GM21825 (cell line): ENCODE results near the gene SHMT1.
A peak's percentile ranks its signal among the peaks of the same experiment; 100 is the strongest.
"Not testable (repeated sequence)": the region's sequence is repeated elsewhere in the genome, so short reads cannot be mapped to it uniquely, and the experiment has no call there.

Source experiments
- ATAC-seq: cut with Tn5 transposase; IDR thresholded peaks from one replicate; pipeline ENCODE4 v1.9.1; 2021; ENCODE audit warnings: mild to moderate bottlenecking, moderate library complexity; ENCODE audit not compliant: unreplicated experiment

SHMT1 gene

DNA sequence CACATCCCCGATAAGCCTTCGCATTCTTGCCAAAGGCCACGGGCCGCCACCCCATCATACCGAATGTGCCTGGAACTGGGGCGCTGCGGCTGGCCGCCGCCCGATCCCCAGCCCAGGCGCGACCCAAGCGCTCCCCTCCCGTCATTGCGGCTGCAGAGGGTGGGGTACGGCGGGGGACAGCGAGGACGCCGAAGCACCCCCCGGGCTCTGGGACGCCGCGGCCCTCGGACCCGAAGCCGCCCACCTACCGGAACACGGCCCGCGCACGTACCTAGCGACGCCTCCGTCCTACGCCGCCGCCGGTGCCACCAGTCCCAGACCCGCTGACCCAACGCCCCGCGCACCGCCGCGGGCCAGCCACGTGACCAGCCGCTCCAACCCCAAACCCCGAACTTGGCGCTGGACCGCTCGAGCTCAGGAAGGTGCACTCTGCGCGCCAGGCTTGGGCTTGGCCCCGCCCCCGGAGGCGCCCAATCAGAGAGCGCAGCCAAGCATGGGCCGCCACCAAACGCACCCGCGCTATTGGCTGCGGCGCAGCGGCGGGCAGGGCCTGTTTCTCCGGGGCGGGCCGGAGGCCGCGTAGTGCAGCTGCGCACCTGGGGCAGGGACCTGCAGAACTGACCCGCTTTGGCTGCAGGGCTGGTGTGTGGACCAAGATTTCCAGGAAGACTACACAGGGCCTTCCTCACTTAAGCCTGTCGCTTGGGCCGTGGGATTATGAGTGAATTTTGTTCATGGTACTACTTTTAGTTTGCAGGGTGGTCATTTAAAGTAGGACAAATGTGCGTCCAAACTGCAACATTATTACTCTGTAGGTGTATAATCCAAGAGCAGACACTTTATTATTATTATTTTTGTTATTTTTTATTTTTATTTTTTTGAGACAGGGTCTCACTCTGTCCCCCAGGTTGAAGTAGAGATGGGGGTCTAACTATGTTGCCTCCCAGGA is at the start of gene SHMT1:
Gene SHMT1, minus strand, starts transcription at position 450 of the 949 bp plus-strand sequence. CDS start 7,569 bp downstream, outside the sequence.
- peak; percentile 98 for ATAC-seq

DNA sequence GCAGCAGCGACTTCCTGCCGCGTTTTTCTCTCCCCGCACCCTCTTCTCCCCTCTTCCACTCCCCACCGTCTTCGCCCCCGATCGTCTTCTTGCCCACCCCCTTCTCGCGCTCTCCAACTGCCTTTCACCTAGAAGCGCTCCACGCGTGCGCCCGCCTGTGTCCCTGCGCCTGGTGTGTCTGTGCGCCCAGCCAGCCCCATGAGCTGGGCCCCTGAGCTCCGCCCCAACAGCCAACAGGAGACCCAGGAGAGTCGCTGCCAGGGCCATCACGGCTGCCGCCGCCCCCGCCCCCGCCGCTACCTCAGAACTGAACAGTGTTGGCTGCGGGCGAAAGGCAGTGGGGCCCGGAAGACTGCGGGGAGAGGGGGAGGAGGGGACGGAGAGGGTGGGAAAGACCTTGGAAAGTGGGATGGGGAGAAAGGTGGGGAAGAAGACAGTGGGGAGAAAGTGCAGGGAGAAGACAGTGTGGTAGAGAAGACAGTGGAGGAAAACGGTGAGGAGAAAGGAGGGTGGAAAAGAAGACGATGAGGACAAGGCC is 48.7 kb upstream of the SHMT1 start:
- peak; percentile 81 for ATAC-seq

DNA sequence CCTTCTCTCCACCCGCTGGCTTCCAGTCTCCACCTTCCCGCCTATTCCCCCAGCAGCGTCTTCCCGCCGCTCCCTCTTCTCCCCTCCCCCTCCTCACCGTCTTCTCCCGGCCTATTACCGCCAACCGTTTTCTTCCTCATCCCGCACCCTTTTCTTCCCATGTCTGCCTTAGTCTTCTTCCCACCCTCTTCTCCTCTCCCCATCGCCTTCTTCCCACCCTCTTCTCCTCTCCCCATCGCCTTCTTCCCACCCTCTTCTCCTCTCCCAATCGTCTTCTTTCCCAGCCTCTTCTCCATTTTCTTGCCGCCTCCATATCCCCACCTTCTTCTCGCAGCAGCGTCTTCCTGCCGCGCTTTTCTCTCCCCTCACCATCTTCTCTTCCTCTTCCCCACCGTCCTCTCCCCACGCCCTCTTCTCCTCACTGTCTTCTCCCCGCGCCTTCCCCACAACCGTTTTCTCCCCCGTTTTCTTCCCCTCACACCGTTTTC is 48.1 kb upstream of the SHMT1 start:
- ATAC-seq: not testable (repeated sequence)

DNA sequence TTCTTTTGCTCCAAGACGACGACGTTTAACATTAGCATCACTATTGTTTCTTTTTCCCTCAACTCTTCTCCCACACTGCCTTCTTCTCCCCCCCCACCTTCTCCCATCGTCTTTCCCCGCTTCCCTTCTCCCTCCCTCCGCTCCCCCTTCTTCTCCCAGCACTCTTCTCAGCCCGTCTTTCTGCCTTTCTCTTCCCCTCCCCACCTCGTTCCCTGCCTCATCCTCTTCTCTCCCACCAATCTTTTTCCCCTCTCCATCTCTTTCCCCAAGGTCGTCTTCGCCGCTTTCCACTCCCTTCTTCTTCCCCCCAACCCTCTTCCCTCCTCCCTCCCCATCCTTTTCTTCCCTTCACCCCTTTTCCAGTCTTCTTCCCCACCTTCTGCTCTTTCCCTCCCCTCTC is 47.4 kb upstream of the SHMT1 start:
- not testable (repeated sequence) for ATAC-seq

DNA sequence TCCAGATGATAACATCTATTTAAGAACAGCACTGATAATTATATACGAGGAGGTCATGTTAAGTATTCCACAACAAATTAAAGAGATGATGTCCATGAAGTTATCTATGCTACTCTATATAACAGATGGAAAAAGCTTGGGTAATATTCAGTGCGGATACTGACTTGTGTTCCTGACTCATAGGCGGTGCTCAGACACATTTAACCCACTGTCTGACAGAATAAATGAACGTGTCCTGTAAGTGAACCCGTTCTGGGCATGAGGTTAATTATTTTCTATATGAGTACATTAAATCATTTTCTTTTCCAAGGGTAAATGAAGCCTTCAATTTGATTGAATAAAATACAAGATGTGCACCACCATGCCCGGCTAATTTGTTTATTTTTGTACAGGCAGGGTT is 46.0 kb upstream of the SHMT1 start:
- not testable (repeated sequence) for ATAC-seq

DNA sequence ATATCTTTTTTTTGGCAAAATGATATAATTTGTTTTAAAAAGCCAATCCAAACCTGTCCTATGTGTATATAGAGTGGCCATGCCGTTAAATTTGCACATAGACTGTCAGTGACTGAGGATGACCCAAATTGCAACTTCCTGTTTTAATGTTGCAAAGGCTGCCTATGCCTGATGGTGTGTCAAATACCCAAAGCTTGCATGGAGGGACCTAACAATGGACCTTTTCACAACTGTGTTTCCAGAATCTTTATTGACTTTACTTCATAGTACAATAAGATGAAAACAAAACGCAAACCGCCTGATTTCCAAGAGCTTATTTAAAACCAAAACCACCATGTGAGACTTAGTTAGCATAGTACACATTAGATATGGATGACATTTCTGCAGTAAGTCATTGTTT is 45.6 kb upstream of the SHMT1 start:
- ATAC-seq: not testable (repeated sequence)

DNA sequence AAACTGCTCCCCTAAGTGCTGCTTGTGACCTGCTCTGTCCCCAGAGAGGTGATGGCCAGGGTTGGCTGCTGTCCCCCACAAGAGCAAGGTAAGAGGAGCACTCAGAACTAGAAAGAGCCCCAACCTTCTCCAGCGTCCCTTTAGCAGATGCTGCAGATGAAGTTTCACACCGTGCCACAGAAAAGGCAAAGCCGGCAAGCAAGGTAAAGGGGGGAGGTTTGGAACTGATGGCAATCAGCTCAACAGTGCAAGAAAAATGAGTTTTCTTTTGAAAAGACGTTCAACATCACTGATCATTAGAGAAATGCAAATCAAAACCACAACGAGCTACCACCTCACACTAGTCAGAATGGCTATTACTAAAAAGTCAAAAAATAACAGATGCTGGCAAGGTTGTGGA is 40.3 kb upstream of the SHMT1 start:
- ATAC-seq: peak; percentile 65

DNA sequence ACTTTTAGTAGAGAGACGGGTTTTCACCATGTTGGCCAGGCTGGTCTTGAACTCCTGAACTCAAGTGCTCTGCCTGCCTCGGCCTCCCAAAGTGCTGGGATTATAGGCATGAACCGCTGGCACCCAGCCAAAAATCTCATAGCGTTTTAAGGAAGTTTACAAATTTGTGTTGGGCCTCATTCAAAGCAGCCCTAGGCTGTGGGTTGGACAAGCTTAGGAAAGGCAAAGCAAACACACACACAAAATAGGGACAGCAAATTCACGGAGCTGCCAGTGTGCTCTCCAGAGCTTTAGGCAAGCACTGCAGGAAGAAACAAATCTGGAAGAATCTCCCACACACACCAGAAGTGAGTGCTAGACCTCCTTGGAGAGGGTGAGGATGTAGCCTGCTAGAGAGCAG is 39.8 kb upstream of the SHMT1 start:
- not testable (repeated sequence) for ATAC-seq

DNA sequence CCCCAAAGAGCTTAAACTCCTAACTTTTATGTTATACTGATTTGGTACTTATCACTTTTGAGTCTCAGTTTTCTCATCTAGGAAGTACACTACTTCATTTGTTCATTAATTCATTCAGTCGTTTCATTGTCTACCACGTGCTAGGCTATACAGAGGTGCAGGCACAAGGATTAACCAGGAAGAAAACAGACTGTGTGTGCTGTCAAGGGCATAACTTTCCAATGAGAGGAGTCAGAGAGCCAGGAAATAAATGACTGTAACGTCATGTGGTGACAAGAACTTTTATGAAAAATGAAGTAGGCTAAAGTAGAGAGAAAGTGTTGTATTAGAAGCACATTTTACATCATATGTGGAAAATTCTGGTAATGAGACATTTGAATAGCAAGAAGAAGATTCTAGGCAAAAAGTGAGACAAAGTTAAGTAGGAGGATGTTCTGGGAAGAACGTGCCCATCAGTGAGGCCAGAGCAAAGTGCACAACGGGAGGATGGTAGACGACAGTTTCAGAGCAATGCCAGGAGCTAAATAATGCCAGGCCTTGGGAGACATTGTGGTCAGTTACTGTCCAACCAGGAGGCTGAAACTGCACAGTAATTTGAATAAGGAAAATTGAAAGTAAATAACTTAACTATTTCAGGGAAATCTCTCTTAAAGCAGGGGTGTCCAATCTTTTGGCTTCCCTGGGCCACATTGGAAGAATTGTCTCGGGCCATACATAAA is 38.7 kb upstream of the SHMT1 start:
- ATAC-seq: not testable (repeated sequence)

DNA sequence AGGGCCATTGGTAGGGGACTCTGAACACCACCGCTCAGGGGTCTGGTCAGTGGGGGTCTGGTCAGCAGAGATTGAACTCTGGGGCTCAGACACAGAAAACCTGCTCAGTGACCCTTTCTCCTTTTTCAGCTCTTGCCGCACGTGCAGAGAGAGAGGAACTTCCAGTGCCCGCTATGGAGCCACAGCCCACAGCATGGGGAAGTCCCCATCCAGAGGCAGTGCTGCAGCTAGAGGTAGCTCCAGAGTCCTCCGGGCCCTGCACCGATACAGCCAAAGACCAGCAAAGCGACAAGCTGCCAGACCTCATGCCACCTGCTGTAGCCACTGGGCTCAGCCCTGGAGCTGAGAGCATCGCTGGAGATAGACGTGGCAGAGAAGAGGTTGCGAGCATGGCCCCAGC is 25.4 kb upstream of the SHMT1 start:
- ATAC-seq: not testable (repeated sequence)

DNA sequence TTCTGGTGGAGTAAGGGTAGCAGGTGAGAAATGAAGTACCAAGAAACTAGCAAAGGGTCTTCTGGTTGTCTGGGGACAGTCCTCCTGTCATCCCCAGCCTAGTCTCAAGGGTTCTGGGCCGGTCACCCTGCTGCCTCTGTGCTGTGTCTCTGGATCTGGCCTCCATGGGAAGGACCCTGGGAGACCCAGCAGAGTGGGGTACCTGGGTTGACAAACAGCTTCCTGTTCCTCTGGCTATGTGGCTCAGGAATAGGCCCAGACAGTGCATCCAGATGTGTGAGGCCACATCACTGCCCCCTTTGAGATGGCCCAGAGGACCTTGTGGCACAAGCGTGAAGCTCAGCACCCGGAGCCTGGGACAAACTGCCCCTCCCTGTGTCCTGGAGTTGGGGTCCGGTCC is 24.9 kb upstream of the SHMT1 start:
- not testable (repeated sequence) for ATAC-seq

DNA sequence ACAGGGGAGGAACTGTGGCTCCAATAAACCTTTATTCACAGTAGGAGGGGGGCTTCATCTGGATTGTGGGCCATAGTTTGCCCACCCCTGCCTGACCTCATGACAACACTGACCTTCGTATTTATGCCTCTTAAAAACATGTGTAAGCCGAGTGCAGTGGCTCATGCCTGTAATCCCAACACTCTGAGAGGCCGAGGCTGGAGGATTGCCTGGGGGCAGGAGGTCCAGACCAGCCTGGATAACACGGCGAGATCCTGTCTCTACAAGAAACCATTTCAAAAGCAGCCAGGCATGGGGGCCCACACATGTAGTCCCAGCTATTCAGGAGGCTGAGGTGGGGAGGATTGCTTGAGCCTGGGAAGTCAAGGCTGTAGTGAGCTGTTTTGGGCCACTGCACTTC is 24.2 kb upstream of the SHMT1 start:
- not testable (repeated sequence) for ATAC-seq

DNA sequence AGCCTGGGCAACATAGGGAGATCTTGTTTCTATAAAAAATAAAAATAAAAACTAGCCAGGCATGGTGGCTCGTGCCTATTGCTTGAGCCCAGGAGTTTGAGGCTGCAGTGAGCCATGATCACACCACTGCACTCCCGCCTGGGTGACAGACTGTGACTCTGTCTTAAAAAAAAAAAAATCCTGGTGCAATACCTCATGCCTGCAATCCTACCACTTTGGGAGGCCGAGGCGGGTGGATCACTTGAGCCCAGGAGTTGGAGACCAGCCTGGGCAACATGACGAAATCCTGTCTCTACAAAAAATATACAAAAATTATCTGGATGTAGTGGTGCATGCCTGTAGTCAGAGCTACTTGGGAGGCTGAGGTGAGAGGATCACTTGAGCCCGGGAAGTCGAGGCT is 20.9 kb upstream of the SHMT1 start:
- ATAC-seq: not testable (repeated sequence)

DNA sequence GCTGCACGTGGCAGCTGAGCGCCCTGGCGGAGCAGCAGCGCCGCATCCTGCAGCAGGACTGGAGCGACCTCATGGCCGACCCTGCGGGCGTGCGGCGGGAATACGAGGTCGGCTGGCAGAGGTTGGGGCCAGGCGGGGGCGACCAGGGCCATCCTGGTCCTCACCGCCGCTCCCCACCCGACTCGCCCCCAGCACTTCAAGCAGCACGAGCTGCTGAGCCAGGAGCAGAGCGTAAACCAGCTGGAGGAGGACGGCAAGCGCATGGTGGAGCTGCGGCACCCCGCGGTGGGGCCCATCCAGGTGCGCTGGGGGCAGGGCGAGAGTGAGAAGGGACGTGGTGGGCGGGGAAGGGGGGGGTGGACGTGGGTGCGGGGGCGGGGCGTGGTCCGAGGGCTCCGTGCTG is 19.7 kb upstream of the SHMT1 start:
- not testable (repeated sequence) for ATAC-seq

DNA sequence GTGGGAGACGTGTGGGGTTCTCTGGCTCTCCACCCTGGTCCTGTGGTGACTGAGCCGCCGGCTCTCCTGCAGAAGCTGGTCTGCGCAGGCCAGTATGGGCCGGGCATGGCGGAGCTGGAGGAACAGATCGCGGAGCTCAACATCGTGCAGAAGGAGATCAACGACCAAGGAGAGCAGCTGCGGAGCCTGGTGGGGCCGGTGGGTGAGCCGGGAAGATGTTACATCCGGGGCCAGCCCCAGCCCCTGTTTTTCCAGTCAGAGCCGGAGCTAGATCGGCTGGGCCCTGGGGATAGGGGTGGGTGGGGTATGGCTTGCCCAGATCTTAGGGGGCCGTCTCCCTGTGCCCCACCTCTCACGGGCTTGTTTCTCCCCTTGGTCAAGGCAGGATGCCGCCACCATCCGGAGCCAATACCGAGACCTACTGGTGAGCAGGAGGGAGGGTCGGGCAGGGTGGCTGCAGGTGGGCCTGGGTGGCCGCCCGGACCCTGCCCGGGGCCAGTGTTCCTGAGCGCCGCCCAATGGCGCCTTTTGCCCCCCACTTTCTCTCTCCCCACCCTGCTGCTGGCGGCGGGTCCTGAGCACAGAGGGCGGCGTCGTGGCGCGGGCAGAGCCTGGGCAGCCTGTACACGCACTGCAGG is 19.2 kb upstream of the SHMT1 start:
- ATAC-seq: no peak

DNA sequence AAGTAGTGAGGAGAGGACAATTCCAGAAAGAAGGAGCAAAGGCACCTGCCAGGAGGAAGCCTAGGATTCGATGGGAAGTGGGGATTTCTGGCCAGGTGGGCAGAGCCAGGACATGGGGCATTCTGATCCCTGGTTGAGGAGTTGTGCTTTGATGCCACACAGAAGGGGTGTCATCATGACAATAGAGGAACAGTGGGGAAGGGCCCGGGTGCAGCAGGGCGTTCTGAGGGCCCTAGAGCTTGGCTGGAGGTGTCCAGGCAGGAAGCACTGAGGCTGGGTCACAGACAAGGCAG is 18.5 kb upstream of the SHMT1 start:
- no peak for ATAC-seq

DNA sequence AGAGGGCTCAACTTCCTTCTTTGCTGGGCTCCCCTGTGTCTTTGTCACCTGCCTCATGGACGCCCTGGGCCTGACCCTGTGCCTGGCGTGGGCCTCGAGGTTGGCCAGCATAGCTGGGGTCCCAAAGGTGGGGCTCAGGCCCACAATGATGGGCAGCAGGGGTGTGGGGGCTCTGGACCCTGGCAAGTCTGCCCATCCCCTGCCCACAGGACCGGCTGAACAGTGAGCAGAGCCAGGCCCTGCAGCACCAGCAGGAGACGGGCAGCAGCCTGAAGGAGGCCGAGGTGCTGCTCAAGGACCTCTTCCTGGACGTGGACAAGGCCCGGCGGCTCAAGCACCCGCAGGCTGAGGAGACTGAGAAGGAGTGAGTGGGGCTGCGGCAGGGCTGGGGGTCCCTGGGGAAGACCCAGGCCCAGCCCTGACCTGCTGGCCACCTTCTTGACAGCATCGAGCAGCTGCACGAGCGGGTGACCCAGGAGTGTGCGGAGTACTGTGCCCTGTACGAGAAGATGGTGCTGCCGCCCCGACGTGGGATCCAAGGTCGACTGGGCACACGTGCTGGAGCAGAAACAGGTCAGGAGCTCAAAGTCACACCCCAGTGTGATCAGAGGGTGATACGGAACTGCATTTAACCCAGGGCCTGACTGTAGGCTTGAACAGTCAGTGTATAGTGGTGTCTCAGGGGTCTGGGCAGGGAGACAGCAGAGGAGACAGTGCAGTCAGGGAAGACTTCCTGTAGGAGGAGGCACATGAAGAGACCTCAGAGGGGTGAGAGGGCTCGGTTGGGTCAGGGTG is 18.0 kb upstream of the SHMT1 start:
- no peak for ATAC-seq

DNA sequence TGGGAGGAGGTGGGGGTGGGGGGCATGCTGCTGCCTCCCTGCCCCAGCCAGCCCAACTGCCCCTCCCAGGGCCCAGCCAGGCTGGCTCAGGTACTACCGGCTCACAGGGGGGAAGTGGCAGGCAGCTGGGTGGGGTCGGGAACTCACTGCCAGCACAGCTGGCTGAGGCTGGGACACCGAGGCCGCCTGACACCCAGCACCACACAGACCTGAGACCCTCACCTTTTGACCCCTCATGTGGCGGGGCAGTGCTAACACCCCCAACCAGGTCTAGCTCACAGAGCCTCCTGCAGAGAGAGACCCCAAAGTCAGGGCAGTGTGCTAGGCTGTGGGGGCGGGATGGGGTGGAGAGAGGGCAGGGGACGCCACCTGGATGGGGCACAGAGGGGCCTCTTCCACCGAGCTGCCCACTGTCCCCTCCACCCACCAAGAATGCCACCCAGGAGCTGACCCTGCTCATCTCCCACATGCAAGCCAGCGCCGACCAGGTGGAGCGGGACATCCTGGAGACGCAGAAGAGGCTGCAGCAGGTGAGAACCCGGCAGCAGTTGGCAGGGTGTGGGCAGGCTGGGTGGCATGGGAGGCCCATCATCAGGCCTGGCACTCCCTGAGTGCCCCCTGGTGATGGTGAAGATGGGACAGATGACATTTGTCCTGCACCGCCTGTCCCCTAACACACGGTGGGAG is 17.3 kb upstream of the SHMT1 start:
- ATAC-seq: no peak

DNA sequence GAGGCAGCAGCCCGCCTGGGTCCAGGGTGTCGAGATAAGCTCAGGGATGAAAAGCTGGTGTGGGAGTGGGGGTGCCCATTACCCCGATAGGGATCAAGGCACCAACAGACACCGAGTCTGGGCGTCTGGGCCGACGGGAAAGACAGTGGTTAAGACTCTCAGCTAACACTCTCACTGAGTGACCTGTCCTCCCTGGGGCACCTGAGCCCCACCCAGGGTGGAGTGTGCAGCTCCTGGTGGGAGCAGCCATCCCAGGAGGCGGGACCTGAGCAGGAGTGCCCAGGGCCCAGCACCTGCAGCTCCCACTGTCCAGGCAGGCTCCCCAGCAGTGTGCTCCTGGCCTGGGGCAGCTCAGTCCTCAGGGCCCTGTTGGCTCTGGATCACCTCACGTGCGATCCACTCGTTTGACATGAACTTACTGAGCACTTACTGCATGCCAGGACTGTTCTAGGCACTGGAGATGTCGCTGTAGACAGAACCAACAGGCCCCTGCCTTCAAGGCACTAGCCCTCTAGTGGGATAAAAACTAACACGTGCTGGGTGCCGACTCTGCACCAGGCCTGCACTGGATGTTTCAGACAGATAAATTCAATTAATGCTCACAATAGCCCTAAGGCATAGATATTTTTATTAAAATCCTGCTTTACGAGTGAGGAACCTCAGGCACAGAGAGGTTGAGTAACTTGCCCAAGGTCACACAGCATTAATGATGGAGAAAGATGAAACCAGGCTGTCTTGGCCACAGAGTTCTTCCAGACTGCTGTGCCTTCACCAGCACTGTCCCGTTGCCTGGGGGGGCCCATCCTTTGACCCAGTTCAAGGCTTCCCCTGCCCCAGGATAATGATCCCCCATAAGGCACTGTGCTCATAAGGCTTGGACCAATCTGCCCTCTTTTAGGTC is 16.1 kb upstream of the SHMT1 start:
- no peak for ATAC-seq
